Cardiac septum (tissue), 1 donor: ENCODE measurements around the gene TMOD1. TPM values are rescaled to one million over a fixed set of nuclear protein-coding genes. Genes with fewer than 3 reads are reported as not detected.
"Not testable (repeated sequence)": the region's sequence is repeated elsewhere in the genome, so short reads cannot be mapped to it uniquely, and the experiment has no call there.

ENCODE experiments used
- DNase-seq: peaks from one replicate; pipeline ENCODE4 v3.0.0-alpha.2; 2020; ENCODE audit warnings: low spot score
- intact Hi-C: fragments of 100-400 bp; cut with DNase I; formaldehyde crosslinking; loops from one replicate; pipeline ENCODE4 v1.14.0; 2022
- total RNA-seq: library from RNA; stranded (reverse); fragmentation: NEBNext Ultra II Directional; extraction: Animal tissue kit (Norgen Biotek cat#: 25700); gene quantifications from one replicate; pipeline ENCODE4 v1.2.1, GENCODE V29; 2021
- donor health status: DM: no; HTN: no; CAD: no.

The TMOD1 gene
- total RNA-seq, 1 donor from 2014 or later: 151 TPM

DNA sequence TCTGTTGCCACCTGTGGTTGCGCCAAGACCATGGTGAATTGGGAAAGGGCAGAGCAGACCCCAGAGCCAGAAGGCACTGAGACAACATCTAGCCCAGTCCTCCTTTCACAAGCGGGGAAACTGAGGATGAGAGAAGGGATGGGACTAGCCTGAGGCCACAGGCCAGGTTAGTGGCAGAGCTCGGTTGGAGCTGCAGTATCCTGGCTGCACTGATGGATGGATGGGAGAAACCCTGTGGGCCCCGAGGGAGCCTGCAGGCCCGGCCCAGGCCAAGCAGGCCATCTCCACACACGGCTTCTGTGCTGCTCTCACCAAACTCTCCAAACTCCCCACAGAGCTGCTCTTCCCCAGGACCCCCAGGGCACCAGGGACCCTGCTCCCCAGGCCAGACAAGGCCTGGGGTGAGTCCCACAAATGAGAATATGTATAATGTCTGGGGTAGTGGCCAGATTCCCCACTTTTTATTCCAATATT is 71.5 kb downstream of the TMOD1 start:
- DNase-seq: peak; percentile 63
- intact Hi-C loops: no loop called here

DNA sequence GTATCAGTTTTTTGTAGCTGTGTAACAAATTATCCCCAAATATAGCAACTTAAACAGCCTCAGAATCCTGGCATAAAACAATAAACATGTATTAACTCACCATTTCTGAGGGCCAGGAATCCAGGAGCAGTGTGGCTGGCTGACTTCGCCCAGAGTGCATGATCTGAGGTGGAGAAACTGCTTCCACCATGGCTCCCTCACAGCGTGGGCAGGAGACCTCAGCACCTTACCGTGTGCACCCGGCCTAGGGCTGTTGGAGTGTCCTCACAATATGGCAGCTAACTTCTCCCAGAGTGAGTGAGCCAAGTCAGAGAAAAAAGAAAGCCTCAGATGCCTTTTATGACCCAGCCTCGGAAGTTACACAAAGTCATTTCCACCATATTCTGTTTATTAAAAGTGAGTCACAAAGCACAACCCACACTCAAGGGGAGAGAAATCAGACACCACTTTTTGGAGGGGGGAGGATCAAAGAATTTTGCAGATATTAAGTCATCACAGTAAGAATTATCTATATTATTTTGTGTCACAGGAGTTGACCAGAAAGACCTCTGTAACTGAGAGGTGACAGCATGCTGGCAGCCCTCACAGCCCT is 72.1 kb downstream of the TMOD1 start:
- DNase-seq: peak; percentile 63
- intact Hi-C loops: no loop called here

DNA sequence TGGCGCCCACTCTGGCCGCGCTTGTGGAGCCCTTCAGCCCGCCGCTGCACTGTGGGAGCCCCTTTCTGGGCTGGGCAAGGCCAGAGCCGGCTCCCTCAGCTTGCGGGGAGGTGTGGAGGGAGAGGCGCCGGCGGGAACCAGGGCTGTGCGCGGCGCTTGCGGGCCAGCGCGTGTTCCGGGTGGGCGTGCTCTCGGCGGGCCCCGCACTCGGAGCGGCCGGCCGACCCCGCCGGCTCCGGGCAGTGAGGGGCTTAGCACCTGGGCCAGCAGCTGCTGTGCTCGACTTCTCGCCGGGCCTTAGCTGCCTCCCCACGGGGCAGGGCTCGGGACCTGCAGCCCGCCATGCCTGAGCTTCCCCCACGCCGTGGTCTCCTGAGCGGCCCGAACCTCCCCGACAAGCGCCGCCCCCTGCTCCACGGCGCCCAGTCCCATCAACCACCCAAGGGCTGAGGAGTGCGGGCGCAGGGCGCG is 72.7 kb downstream of the TMOD1 start:
- DNase-seq: peak; percentile 63

DNA sequence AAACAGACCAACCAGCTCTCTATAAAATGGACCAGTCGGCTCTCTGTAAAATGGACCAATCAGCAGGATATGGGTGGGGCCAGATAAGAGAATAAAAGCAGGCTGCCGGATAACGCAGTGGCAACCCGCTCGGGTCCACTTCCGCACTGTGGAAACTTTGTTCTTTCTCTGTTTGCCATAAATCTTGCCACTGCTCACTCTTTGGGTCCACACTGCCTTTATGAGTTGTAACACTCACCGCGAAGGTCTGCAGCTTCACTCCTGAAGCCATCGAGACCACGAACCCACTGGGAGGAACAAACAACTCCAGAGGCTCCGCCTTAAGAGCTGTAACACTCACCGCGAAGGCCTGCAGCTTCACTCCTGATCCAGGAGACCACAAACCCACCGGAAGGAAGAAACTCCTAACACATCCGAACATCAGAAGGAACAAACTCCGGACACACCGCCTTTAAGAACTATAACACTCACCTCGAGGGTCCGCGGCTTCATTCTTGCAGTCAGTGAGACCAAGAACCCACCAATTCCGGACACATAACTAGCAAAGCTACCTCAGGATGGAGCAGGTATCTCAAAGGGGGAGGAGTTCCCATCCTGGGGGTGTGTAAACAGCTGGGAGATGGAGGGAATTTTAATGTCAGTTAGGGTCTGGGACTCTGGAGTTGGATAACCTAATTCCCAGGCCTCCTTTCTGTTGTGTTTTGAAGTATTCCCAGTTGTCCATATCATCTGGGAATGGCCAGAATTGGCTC is 73.6 kb downstream of the TMOD1 start:
- DNase-seq: peak; percentile 46
- intact Hi-C loops: not testable (repeated sequence)

More for the DNA sequence above, 72.7 kb downstream of the TMOD1 start:
- intact Hi-C loops: not testable (repeated sequence)

DNA sequence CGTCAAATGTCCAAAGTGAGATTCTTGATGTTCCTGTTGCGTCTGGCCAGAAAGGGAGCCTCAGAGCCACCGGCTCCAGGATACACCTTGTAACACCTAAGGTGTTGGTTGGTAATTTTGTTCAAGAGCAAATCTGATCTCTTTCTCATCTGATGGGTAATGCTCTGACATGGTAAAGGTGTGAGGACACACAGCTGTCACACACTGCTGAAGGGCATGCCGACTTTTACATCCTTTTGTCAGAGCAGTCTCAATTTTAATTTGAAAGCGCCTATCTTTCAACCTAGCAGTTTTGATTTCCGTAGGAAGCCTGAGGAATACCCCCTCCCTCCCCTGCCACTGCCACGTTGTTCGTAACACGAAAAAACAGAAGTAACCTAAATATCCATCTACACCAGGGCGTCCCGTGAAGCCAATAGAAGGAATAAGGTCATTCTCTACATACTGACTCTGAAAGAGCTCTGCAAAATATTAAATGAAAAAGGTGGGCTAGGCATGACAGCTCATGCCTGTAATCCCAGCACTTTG is 74.3 kb downstream of the TMOD1 start:
- DNase-seq: no peak

DNA sequence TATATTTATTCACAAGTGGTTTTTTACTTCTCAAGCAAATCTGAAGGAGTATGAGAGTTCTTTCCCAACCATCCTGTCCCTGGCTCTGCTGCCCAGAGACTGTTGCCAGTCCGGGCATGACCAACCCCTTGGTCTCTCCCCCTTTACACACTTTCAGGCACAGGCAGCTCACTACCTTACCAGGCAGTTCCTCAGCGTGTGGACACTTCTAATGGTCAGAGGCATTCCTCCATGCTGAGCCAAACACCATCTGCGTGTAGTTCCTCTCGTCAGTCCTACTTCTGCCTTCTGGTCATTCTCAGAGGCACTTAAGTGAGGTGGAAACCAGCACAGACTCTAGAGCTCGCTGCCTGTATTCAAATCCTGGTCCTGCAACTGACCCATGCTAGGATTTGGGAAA is 75.6 kb downstream of the TMOD1 start:
- peak; percentile 56 for DNase-seq
- intact Hi-C loops: no loop called here

More for the DNA sequence above, 74.3 kb downstream of the TMOD1 start:
- intact Hi-C loops: no loop called here

DNA sequence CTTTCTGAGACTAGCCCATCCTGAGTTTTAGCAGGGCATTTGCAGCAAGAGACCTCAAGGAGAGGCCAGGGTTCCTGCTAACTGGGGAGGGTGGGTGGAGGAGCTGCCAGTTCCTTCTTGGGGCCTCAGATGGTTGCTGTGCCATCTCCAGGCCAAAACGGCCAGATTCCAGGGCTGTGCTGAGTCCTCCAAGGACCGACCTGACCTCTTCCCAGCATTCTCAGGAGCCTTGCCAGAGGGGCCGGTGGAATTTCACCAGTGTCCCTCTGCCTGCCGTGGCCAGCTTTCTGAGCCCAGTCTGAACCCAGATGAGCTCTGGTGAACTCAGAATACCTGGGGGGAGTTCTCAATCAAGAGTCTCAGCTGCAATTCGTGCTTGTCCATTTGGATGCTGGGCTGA is 77.4 kb downstream of the TMOD1 start:
- peak; percentile 63 for DNase-seq
- intact Hi-C loops: no loop called here

DNA sequence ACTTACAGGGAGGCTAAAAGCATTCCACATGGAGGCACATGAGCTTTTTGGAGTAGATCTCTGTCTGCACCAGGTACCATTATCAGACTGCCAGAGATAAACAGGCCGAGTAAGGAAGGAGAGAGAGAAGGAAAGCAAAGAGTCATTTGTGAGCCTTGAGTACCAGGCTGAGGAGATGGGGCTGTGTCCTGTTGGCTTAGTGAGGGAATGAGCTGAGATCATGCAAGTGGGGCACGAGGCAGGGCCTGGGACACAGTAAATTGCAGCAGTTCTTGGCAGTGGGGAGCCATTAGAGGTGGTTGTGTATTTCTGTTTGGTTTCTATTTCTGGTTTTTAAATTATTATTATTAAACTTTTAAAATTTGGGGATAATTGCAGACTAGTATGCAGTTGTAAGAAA is 78.4 kb downstream of the TMOD1 start:
- intact Hi-C loops: no loop called here
- peak; percentile 49 for DNase-seq

DNA sequence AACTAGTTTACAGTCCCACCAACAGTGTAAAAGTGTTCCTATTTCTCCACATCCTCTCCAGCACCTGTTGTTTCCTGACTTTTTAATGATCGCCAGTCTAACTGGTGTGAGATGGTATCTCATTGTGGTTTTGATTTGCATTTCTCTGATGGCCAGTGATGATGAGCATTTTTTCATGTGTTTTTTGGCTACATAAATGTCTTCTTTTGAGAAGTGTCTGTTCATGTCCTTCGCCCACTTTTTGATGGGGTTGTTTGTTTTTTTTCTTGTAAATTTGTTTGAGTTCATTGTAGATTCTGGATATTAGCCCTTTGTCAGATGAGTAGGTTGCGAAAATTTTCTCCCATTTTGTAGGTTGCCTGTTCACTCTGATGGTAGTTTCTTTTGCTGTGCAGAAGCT is 80.1 kb downstream of the TMOD1 start:
- DNase-seq, intact Hi-C loops: not testable (repeated sequence)

DNA sequence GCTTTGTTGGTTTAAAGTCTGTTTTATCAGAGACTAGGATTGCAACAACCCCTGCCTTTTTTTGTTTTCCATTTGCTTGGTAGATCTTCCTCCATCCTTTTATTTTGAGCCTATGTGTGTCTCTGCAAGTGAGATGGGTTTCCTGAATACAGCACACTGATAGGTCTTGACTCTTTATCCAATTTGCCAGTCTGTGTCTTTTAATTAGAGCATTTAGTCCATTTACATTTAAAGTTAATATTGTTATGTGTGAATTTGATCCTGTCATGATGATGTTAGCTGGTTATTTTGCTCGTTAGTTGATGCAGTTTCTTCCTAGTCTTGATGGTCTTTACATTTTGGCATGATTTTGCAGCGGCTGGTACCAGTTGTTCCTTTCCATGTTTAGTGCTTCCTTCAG is 83.3 kb downstream of the TMOD1 start:
- DNase-seq, intact Hi-C loops: not testable (repeated sequence)

DNA sequence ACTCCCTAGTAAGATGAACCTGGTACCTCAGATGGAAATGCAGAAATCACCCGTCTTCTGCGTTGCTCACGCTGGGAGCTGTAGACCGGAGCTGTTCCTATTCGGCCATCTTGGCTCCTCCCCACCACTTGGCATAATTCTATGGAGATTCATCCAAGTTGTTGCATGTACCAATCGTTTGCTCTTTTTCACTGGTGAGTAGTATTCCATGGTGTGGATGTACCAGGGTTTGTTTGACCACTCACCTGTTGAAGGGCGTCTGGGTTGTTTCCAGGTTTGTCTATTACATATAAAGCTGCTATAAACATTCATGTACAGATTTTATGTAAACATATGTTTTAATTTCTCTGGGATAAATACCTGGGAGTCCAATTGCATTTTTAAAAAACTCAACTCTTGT is 85.4 kb downstream of the TMOD1 start:
- intact Hi-C loops, DNase-seq: not testable (repeated sequence)

DNA sequence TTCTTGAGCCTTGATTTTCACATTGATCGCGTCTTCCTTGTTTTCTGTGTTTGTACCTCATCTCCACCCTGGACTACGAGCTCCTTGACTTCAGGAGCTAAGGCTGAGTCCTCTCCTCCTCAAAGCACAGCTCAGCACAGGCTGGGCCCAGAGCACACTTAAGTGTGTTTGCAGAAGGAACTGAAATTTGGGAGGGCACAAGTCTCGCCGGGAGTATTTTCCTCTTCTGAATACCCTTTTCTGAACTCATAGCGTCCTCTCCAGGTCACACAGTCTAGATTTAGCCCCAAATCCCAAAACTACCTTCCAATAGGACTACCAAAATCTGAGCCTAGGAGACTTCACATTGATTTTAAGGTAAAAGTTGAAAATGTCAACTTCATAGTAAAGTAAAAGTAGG is 90.1 kb downstream of the TMOD1 start:
- intact Hi-C loops: no loop called here
- DNase-seq: no peak

DNA sequence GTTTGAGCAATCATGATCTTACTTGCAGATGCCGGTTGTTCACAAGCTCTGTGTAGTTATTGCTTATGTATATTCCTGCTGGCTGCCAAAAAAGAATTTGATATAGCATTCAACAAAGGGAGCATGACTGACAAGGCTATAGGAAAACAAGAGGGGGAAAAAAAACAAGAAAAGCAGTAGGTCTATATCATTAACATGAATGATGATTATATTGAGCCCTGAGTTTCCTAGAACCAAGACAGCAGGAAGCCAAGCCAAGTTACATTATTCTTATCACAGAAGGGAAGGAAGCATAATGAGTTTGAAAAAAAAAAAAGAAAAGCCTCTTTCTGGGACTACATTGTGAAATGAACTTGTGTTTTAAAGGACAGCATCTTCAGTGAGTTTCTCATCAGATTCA is 90.7 kb downstream of the TMOD1 start:
- DNase-seq: no peak
- intact Hi-C loops: no loop called here

DNA sequence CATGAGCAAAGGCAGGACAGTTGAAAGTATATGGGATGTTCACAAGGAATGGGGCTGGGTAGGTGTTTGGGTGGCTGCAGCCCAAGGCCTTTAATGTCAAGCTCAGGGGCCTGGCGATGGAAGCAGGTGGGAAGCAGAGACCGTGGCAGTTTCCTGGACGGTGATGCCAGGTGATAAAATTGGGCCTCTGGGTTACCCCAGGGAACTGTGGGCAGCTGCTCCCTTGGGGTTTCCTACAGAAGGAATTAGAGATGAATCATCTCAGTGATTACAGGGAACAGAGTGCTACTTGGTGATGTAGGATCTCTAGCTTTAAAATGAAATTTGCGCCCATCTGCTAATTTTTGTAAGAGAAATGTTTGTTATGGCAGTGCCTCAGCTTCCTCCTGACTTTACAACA is 92.5 kb downstream of the TMOD1 start:
- DNase-seq: no peak
- intact Hi-C loops: no loop called here

DNA sequence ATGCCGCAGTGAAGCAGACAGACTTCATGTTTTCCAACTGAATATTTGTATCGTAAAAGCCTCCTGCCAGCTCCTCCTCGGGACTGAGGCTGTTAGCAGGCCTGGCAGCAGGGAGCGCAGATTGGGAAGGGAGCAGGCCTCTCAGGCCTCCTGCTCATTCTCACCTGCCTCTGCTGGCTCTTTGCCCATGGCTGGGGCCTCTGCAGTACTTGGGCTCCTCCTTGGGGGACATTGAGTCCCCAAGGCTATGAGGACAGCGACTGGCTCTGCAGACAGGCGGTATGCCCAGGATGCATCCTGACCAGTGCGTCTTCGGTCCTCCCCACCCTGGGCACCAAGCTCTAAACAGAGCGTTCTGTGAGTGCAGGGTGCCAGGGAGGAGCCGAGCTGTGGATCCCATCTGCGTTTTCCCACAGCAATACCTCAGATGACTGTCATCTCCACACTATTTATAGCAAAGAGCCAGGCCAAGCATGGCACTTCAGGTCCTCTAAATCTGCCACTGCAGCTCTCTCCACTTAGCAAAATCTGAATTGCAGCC is 93.0 kb downstream of the TMOD1 start:
- no peak for DNase-seq
- intact Hi-C loops: no loop called here

DNA sequence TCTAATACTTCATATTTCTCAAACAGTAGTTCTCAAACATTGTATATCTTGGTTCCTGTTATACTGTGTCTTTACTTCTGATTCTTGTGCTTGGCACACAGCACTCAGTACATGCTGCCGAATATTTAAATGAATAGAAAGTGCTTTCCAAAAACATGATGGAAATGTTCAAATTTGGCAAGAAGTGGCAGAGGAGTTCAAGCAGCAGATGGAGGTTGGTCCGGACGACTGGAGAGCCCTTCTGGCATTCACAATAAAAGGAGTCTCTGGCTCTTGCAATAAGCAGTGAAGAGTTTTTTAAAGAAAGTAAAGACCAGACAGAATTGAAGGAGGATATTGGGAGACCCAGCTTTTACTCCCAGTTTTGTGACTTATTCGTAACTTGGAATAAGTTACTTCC is 95.4 kb downstream of the TMOD1 start:
- intact Hi-C loops: loop anchor here (5.0 kb wide), 2 partner anchors 40 to 185 kb away; partner anchors contain the start of gene TDRD7
- DNase-seq: no peak

DNA sequence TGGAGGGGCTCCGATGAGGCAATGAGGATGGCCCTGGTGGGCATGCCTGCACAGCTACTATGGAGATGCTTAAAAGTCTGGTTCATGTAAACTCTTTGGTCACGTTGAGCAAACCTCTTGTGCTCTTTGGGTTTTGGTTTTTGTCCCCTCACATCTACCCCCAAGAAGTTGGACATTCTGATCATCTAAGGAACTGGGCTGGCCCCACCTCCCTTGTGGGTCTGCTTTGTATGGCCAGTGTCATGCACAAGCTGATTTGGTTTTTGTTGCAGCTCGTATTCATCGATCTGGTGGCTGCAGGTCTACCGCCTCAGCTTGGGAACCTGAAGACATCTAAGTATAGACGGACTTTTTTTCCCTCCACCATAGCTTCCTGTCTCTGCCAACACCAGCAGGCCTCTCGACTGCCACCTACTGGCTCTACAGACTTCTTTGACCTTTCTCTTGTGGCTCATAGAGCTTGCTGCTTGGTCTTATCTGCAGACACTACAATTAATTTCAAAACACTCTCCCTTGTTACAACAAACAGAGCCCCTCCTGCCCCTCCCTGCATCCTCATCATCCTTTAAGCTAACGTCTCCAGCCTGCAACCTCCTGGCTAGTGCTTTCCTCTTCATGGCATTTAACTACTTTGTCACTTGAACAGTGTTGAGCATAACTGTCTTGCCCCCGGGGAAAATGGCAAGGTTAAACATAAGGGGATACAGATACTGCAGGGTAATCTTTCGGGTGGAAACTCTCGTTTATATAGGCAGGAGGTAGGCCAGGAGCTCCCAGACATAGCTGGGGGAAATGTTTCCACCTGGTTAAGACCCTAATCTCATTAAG is 97.2 kb downstream of the TMOD1 start:
- intact Hi-C loops: loop anchor here (1.0 to 5.0 kb wide), 3 partner anchors 41 to 186 kb away; partner anchors contain the start of gene TDRD7
- peak; percentile 83 for DNase-seq

DNA sequence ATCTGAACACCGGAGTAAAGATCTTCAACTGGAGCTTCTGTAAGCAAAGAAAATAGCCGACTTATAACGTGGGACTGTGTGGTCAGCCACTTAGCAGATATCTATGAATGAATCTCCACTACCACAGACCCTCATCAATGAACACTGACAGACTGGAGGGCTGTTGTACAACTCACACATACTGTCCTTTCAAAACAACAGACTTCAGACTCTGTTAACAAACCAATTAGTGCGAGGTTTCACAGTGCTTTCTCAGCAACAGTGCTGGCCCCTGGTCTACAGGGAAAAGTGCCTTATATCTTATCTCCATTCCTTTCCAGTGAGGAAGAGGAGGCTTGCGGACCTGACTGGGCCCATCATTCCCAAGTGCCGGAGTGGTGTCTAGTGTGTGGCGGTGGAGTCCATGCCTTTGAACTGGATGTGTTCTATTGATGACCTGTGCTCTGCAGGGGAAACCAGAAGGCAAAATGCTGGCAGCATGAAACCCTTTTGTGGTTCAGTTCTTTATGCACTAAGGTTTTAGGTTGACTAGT is 97.9 kb downstream of the TMOD1 start:
- DNase-seq: no peak
- intact Hi-C loops: loop anchor here (5.0 kb wide), 2 partner anchors 42 to 187 kb away; partner anchors contain the start of gene TDRD7
